ENCODE measurements around the gene ATE1.
"Not testable (repeated sequence)": the region's sequence is repeated elsewhere in the genome, so short reads cannot be mapped to it uniquely, and the experiment has no call there.

ATE1 gene
- total RNA-seq, result 33.5 to 59.7 reads per million in 2 donors

GRCh38 chr10:121927841-121928527, at the start of gene ATE1:
TSS of gene ATE1 (minus strand) at chr10:121928031. CDS start at chr10:121927949, 82 bp downstream.
- peak; percentile 77 for DNase-seq

- DNase-seq, result no peak
These were observed 48.8 kb upstream of the ATE1 start for GRCh38 chr10:121976607-121977006.

GRCh38 chr10:121975295-121976086, 47.7 kb upstream of the ATE1 start:
- no peak for DNase-seq

GRCh38 chr10:121974535-121975294, 46.9 kb upstream of the ATE1 start, which contains the start of gene NSMCE4A:
TSS of gene NSMCE4A (minus strand) at chr10:121975217. CDS start at chr10:121975165, 52 bp downstream.
- DNase-seq, result peak; percentile 47

GRCh38 chr10:121974019-121974534, 46.2 kb upstream of the ATE1 start:
- no peak for DNase-seq

DNA sequence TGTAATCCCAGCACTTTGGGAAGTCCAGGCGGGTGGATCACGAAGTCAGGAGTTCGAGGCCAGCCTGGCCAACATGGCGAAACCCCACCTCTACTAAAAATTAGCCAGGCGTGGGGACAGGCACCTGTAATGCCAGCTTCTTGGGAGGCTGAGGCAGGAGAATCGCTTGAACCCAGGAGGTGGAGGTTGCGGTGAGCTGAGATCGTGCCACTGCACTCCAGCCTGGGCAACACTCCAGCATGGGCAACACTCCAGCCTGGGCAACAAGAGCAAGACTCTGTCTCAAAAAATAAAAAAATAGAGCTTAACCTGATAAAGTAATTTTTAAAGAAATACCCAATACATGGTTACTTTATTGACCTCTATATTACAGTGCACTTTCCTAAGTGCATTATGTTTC, 41.3 kb upstream of the ATE1 start:
- not testable (repeated sequence) for DNase-seq

- DNase-seq, result no peak
These were observed 38.2 kb upstream of the ATE1 start for GRCh38 chr10:121965996-121966395.

DNA sequence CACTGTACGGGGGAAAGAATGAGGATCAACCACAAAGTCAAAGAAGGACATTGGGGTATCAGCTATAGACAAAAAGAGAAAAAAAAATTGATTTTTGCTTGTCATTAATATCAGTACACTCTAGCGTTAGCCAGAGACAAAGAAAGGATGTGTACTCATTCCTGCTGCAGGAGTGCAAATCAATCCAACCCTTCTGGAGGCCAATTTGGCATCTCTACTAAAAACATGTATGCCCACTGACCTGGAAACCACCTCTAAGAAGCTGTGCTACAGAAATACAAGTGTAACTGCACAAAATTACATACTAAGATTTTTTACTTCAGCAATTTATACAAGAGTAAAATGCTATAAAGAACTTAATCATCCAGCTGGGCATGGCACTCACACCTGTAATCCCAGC, 33.6 kb upstream of the ATE1 start:
- DNase-seq, result no peak

- no peak for DNase-seq
These were observed 31.8 kb upstream of the ATE1 start for GRCh38 chr10:121959671-121960070.

- no peak for DNase-seq
These were observed 28.6 kb upstream of the ATE1 start for GRCh38 chr10:121956111-121957061.

GRCh38 chr10:121952226-121952625, 24.4 kb upstream of the ATE1 start:
- no peak for DNase-seq

DNA sequence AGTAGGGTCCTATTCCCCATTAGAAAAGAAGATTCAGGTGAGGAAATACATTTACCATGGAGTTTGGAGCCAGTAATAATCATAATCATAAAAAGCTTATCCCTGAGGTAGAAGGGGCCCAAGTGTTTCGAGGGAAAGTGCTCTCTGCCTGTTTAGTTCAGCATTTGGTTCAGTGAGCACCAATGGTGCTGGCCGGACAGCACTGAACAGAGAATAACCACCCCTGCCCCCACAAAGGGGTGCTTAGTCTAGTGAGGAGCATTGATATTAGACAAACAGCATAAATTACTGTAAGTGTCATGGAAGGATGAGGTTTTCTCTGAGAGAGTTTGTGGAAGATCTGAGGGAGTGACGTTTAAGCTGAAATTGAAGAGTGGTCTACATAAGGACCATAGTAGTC, 21.6 kb upstream of the ATE1 start:
- no peak for DNase-seq

DNA sequence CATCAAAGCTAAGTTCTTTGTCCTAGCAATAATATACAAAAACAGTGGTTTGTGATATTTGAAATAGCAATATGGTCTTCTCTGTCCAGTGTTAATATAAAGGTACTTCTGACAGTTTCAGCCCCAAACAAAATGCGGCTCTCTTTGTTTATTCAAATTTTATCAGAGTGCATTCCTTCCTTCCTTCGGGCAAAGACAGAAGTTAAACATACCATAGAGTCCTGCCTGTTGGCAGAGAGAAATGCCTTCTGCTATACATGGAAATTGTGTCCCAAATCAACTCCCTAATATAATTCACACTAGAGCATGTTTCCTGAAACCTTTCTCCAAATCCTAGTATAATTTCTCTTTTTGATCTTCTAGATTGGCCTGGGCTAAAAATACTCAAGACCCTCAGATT, 21.2 kb upstream of the ATE1 start:
- no peak for DNase-seq

DNA sequence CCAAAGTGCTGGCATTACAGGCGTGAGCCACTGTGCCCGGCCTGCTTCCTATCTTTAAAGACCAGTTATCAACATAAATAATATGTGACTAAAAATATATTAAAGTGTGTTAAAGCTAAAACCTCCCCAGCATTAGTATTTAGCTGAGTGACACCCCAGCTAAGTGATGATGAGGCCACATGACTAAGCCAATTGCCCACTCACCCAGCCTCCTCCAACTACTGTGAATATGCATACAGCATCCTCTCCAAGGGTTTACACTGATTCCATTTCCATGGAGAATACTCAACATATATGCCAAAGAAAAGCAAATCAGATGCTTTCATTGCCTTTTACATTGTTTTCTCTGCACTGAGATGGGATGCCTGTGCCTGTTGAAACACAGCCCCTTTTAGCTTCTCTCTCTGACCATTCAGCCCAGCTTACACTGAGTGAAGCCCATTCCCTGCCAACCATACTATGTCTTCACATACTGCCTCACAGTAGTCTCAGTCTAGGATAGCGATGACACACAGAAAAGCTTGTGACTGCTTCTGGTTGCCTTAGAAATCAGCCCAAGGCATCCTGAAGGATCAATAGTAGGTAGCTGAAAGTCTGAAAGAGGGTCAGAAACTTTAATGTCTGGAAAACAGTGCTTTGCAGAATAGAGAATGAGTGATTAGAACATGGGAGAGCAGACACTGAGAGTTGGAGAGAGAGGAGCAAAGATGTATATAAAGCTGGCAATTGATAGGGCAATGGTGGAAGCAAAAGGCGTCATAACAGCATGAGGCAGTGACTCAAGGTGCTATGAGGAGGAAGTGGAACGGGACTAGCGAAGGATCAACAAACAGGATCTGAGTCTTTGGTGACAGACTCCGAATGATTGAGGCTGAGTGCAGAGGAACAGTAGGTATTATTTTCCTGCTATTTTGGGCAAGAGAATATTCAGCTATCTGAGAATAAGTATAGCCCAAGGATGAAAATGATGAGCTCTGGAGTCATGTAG, 19.8 kb upstream of the ATE1 start:
- DNase-seq, result no peak

GRCh38 chr10:121942749-121943416, 15.1 kb upstream of the ATE1 start:
- no peak for DNase-seq

- no peak for DNase-seq
These were observed 13.7 kb upstream of the ATE1 start for GRCh38 chr10:121941532-121941931.

DNA sequence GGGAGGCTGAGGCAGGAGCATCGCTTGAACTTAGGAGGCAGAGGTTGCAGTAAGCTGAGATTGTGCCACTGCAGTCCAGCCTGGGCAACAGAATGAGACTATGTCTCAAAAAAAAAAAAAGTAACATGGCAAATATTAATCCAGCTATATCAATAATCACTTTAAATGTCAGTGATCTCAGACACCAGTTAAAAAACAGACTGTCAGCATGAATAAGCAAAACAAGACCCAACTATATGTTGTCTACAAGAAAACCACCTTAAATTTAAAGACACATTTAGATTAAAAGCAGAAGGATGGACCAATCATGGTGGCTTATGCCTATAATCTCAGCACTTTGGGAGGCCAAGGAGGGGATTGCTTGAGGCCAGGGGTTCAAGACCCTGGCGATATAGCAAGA, 8.5 kb upstream of the ATE1 start:
- DNase-seq, result no peak

GRCh38 chr10:121935702-121936101, 7.9 kb upstream of the ATE1 start:
- no peak for DNase-seq

- not testable (repeated sequence) for DNase-seq
These were observed 2.6 kb upstream of the ATE1 start for GRCh38 chr10:121930268-121931085.
